ENCODE data around the gene MARCHF10. TPM values are rescaled to one million over a fixed set of nuclear protein-coding genes. Genes with fewer than 3 reads are reported as not detected.

The MARCHF10 gene
- total RNA-seq, 1 experiment from 2014 or later, result not detected

DNA sequence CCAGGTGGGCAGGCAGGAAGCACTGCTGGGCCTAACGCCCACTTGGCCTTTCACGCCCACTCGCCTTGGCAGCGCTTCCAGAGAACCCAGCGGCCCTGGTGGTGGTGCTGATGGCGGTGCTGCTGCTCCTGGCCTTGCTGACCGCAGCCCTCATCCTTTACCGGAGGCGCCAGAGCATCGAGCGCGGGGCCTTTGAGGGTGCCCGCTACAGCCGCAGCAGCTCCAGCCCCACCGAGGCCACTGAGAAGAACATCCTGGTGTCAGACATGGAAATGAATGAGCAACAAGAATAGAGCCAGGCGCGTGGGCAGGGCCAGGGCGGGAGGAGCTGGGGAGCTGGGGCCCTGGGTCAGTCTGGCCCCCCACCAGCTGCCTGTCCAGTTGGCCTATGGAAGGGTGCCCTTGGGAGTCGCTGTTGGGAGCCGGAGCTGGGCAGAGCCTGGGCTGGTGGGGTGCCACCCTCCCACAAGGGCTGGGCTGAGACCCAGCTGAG is 115.9 kb downstream of the MARCHF10 start:
- intact Hi-C loops (cut with micrococcal nuclease), result no loop called here
- no peak overlapping the region for H3K4me3 ChIP-seq (replicated peaks in 1 of 2; ENCODE audit: low read depth in 1 of 2, low read length in 2 of 2)
- ChIA-PET CTCF (no interaction called here), RAD21 (ENCODE audit: low non-redundant PET in 1 of 2, low total read pairs in 2 of 2, uncharacterized antibody in 2 of 2, unreplicated experiment in 2 of 2) (interaction anchor here in 1 of 2 experiments (0.7 kb wide), 1 partner anchor 714 kb away, joined by 3 read pairs; no protein-coding TSS in a partner anchor), POLR2A (no interaction called here)
- H3K27me3 ChIP-seq (ENCODE audit: insufficient read depth, low read length), result no peaks in the 10 kb centered on the region
- peaks cover 0 to 11% of the 10 kb centered on the region in 2 experiments; a peak in 1 of 4 replicates for H3K4me1 ChIP-seq (ENCODE audit: control insufficient read depth in 1 of 2, insufficient read depth in 2 of 2, low read length in 2 of 2)
- H3K9ac ChIP-seq (ENCODE audit: low read length), result no peak overlapping the region
- no peaks in the 10 kb centered on the region for H3K36me3 ChIP-seq (ENCODE audit: control insufficient read depth in 1 of 2, insufficient read depth in 2 of 2, low read length in 2 of 2)
- H3K9me3 ChIP-seq (ENCODE audit: control insufficient read depth in 1 of 2, insufficient read depth in 1 of 2, low read depth in 1 of 2, low read length in 2 of 2), result no peaks in the 10 kb centered on the region
- H2AFZ ChIP-seq (ENCODE audit: low read depth, low read length, poor library complexity, severe bottlenecking), result no peak overlapping the region
- no peak overlapping the region; the same call in 1 of the 2 replicates for H3K27ac ChIP-seq (ENCODE audit: low read depth, low read length)
- no peaks in the 10 kb centered on the region for H3K9me2 ChIP-seq (ENCODE audit: insufficient read depth)
- no TSS peak for BruUV-seq (replicated peaks)
- ATAC-seq, result no peak
- H4K20me1 ChIP-seq (ENCODE audit: insufficient read depth), result no peaks in the 10 kb centered on the region
- H3K79me2 ChIP-seq (ENCODE audit: insufficient read depth, low read length), result no peaks in the 10 kb centered on the region
- H3K4me2 ChIP-seq (ENCODE audit: low read length), result no peak overlapping the region
- no peak for DNase-seq (ENCODE audit: low read depth, low spot score)
- TF ChIP-seq TCF7L2 (IDR thresholded peaks at IDR 0.05; ENCODE audit: borderline replicate concordance, extremely low read depth, insufficient read depth, insufficient read length) (no peak), POLR2AphosphoS5 (IDR thresholded peaks at IDR 0.05; ENCODE audit: low read depth, low read length) (no peak), ZNF274 (IDR thresholded peaks at IDR 0.05; ENCODE audit: low read depth, low read length) (no peak), ELF1 (IDR thresholded peaks at IDR 0.05; ENCODE audit: borderline replicate concordance, low read depth) (no peak), SRF (IDR thresholded peaks at IDR 0.05; ENCODE audit: low read depth) (no peak), RAD21 (IDR thresholded peaks at IDR 0.05; ENCODE audit: low read depth) (no peak), FOSL1 (IDR thresholded peaks at IDR 0.05; ENCODE audit: low read depth) (no peak), ZFX (IDR thresholded peaks at IDR 0.05) (no peak), SP1 (IDR thresholded peaks at IDR 0.05; ENCODE audit: low read depth) (no peak), EGR1 (IDR thresholded peaks at IDR 0.05; ENCODE audit: low read depth) (no peak), CEBPB (IDR thresholded peaks at IDR 0.05; ENCODE audit: low read depth) (no peak)
- TF ChIP-seq, protein P1, sequence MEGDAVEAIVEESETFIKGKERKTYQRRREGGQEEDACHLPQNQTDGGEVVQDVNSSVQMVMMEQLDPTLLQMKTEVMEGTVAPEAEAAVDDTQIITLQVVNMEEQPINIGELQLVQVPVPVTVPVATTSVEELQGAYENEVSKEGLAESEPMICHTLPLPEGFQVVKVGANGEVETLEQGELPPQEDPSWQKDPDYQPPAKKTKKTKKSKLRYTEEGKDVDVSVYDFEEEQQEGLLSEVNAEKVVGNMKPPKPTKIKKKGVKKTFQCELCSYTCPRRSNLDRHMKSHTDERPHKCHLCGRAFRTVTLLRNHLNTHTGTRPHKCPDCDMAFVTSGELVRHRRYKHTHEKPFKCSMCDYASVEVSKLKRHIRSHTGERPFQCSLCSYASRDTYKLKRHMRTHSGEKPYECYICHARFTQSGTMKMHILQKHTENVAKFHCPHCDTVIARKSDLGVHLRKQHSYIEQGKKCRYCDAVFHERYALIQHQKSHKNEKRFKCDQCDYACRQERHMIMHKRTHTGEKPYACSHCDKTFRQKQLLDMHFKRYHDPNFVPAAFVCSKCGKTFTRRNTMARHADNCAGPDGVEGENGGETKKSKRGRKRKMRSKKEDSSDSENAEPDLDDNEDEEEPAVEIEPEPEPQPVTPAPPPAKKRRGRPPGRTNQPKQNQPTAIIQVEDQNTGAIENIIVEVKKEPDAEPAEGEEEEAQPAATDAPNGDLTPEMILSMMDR (IDR thresholded peaks at IDR 0.05 in 2 of 3, conservative IDR thresholded peaks at IDR 0.05 in 1 of 3; ENCODE audit: borderline replicate concordance in 1 of 3, insufficient read depth in 1 of 3, low read depth in 2 of 3, low read length in 2 of 3), result no peak
- TF ChIP-seq, protein P2, sequence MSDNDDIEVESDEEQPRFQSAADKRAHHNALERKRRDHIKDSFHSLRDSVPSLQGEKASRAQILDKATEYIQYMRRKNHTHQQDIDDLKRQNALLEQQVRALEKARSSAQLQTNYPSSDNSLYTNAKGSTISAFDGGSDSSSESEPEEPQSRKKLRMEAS (IDR thresholded peaks at IDR 0.05), result no peak
- TF ChIP-seq, protein P3, sequence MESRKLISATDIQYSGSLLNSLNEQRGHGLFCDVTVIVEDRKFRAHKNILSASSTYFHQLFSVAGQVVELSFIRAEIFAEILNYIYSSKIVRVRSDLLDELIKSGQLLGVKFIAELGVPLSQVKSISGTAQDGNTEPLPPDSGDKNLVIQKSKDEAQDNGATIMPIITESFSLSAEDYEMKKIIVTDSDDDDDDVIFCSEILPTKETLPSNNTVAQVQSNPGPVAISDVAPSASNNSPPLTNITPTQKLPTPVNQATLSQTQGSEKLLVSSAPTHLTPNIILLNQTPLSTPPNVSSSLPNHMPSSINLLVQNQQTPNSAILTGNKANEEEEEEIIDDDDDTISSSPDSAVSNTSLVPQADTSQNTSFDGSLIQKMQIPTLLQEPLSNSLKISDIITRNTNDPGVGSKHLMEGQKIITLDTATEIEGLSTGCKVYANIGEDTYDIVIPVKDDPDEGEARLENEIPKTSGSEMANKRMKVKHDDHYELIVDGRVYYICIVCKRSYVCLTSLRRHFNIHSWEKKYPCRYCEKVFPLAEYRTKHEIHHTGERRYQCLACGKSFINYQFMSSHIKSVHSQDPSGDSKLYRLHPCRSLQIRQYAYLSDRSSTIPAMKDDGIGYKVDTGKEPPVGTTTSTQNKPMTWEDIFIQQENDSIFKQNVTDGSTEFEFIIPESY (IDR thresholded peaks at IDR 0.05; ENCODE audit: extremely low read depth, insufficient replicate concordance, low read length), result no peak
- TF ChIP-seq, protein P4, sequence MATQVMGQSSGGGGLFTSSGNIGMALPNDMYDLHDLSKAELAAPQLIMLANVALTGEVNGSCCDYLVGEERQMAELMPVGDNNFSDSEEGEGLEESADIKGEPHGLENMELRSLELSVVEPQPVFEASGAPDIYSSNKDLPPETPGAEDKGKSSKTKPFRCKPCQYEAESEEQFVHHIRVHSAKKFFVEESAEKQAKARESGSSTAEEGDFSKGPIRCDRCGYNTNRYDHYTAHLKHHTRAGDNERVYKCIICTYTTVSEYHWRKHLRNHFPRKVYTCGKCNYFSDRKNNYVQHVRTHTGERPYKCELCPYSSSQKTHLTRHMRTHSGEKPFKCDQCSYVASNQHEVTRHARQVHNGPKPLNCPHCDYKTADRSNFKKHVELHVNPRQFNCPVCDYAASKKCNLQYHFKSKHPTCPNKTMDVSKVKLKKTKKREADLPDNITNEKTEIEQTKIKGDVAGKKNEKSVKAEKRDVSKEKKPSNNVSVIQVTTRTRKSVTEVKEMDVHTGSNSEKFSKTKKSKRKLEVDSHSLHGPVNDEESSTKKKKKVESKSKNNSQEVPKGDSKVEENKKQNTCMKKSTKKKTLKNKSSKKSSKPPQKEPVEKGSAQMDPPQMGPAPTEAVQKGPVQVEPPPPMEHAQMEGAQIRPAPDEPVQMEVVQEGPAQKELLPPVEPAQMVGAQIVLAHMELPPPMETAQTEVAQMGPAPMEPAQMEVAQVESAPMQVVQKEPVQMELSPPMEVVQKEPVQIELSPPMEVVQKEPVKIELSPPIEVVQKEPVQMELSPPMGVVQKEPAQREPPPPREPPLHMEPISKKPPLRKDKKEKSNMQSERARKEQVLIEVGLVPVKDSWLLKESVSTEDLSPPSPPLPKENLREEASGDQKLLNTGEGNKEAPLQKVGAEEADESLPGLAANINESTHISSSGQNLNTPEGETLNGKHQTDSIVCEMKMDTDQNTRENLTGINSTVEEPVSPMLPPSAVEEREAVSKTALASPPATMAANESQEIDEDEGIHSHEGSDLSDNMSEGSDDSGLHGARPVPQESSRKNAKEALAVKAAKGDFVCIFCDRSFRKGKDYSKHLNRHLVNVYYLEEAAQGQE (IDR thresholded peaks at IDR 0.05; ENCODE audit: low read depth), result no peak
